ENCODE measurements around the gene PRG3.
"Not testable (repeated sequence)": the region's sequence is repeated elsewhere in the genome, so short reads cannot be mapped to it uniquely, and the experiment has no call there.

The PRG3 gene

GRCh38 chr11:57407941-57408475 is 27.1 kb upstream of the PRG3 start:
- DNase-seq = no peak

- DNase-seq = no peak
Observed at GRCh38 chr11:57407010-57407920, 26.3 kb upstream of the PRG3 start.

GRCh38 chr11:57406337-57406904 is 25.5 kb upstream of the PRG3 start:
- peak in 1 of 2 donors; percentile 34 for DNase-seq

GRCh38 chr11:57405271-57405860 is 24.4 kb upstream of the PRG3 start:
- no peak for DNase-seq

- DNase-seq = no peak
Observed at GRCh38 chr11:57403802-57404147, 22.8 kb upstream of the PRG3 start.

GRCh38 chr11:57403003-57403801 is 22.3 kb upstream of the PRG3 start:
- DNase-seq = not testable (repeated sequence)

- no peak for DNase-seq
Observed at GRCh38 chr11:57402188-57403002, 21.4 kb upstream of the PRG3 start.

- no peak for DNase-seq
Observed at GRCh38 chr11:57399972-57400578, 19.1 kb upstream of the PRG3 start.

GRCh38 chr11:57399221-57399620 is 18.3 kb upstream of the PRG3 start:
- no peak for DNase-seq

GRCh38 chr11:57397394-57397990 is 16.5 kb upstream of the PRG3 start:
- no peak for DNase-seq

- DNase-seq = no peak
Observed at GRCh38 chr11:57396744-57397143, 15.8 kb upstream of the PRG3 start.

GRCh38 chr11:57395905-57396623 is 15.1 kb upstream of the PRG3 start:
- no peak for DNase-seq

- no peak for DNase-seq
Observed at GRCh38 chr11:57394203-57394965, 13.4 kb upstream of the PRG3 start.

GRCh38 chr11:57392763-57393105 is 11.8 kb upstream of the PRG3 start:
- DNase-seq = no peak

GRCh38 chr11:57392066-57392762 is 11.3 kb upstream of the PRG3 start:
- no peak for DNase-seq

GRCh38 chr11:57391539-57391938 is 10.6 kb upstream of the PRG3 start:
- no peak for DNase-seq

GRCh38 chr11:57391111-57391510 is 10.2 kb upstream of the PRG3 start:
- DNase-seq = no peak

- DNase-seq = no peak
Observed at GRCh38 chr11:57390535-57390934, 9.6 kb upstream of the PRG3 start, which contains the start of gene PRG2. PRG2 (minus strand) TSS chr11:57390650; CDS start chr11:57389944, 706 bp downstream.

Measured in CD4-positive, alpha-beta T cell treated with Interleukin-1 beta for 1 hour (primary cell).